Prostate gland (tissue), 2 donors: ENCODE data around the gene CD79B. TPM values are rescaled to one million over a fixed set of nuclear protein-coding genes. Genes with fewer than 3 reads are reported as not detected.

ENCODE experiments used
- DNase-seq: peaks from one replicate; pipeline ENCODE4 v3.0.0-alpha.2; 2019; ENCODE audit warnings: low spot score
- H3K27ac ChIP-seq, 2 donors: fragments of 200-600 bp; sonication (generic); 2 replicates each; pipeline ENCODE4 v1.5.1; 2017 to 2019
- H3K27me3 ChIP-seq: fragments of 200-600 bp; sonication (generic); replicated peaks from 2 replicates; pipeline ENCODE4 v1.5.1; 2019; ENCODE audit not compliant: insufficient read depth
- H3K36me3 ChIP-seq, 2 donors: fragments of 200-600 bp; sonication (generic); 1 replicate in 1 of 2; 2 replicates in 1 of 2; pipeline versions ENCODE4 v1.5.1 to v1.8.1; 2017 to 2019
- H3K4me1 ChIP-seq: fragments of 200-600 bp; sonication (generic); replicated peaks from 2 replicates; pipeline ENCODE4 v1.5.1; 2019
- H3K4me3 ChIP-seq, 2 donors: fragments of 200-600 bp; sonication (generic); 2 replicates each; pipeline ENCODE4 v1.5.1; 2017 to 2019
- H3K9me3 ChIP-seq: fragments of 200-600 bp; sonication (generic); 2 replicates; pipeline ENCODE4 v1.5.1; 2017
- POLR2A ChIP-seq: fragments of 450-650 bp; IDR thresholded peaks from one replicate; pipeline ENCODE4 v1.6.1; 2016; ENCODE audit warnings: antibody characterized with exemption, mild to moderate bottlenecking
- POLR2AphosphoS5 ChIP-seq: sonication (generic); formaldehyde crosslinking; IDR thresholded peaks from one replicate; pipeline ENCODE4 v1.6.1; 2017; ENCODE audit warnings: antibody characterized with exemption
- WGBS: methylation state at CpG from one replicate; pipeline ENCODE4 v1.1.5; 2018; 5-methylcytosine and 5-hydroxymethylcytosine counted together
- intact Hi-C: fragments of 100-400 bp; cut with DNase I; formaldehyde crosslinking; loops from one replicate; pipeline ENCODE4 v1.14.2; 2022
- total RNA-seq, 2 donors: library from RNA; depleted of rRNA; stranded (reverse); fragments of >200 nt; gene quantifications; one replicate each; pipeline ENCODE4 v1.1.0, GENCODE V29; 2016
- TF ChIP-seq, protein P1 (sequence below), 4 experiments: fragments of 200-600 bp in 2 of 4; fragments of 450-650 bp in 2 of 4; sonication (generic) in 2 of 4; IDR thresholded peaks; 1 replicate in 3 of 4; 2 replicates in 1 of 4; pipeline ENCODE4 v1.5.1; 2016 to 2019; ENCODE audit warnings: antibody characterized with exemption in 4 of 4, mild to moderate bottlenecking in 2 of 4, moderate library complexity in 2 of 4

Gene CD79B
- total RNA-seq, 2 donors from 2014 or later, result 1.6 to 2.2 TPM

DNA sequence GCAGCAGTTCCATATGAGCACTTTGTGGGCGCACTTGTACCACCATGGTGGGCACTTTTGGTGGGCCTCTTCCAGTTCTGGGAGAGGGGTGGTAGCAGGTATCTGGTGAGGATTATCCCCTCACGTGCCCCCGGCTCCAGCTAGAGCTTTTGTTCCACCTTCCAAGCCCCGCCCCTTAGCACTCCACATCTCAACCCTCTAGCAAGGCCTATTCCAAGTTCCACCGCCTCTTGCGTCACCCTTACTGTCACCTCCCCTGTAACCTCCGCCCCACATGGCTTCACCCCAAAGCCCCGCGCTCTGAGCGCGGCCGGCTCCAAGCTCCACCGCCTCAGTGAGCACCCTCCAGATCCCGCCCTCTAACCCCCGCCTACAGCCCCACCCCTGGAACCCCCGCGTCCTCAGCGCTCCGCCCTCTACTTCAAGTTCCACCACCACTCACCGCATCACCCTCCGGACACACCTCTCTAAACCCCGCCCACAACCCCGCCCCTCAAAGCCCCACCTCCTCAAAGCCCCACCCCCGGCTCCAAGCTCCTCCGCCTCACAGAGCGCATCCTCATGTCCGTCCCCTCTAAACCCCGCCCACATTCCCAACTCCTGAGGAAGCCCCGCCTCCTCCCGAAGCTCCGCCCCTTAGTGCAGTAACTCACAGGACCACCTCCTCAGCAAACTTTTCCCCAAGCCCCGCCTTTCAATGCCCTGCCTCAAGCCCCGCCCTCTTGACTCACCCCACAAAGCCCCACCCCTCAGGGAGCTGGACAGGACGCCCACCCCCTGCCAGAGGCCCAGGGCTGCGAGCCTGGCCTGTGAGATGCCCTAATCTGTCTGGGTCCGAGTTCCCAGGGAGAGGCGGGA, 29.5 kb upstream of the CD79B start:
- no peak overlapping the region for H3K4me3 ChIP-seq
- no peak for DNase-seq
- WGBS, result 33% methylated on average over 37 of the region's 37 CpGs

DNA sequence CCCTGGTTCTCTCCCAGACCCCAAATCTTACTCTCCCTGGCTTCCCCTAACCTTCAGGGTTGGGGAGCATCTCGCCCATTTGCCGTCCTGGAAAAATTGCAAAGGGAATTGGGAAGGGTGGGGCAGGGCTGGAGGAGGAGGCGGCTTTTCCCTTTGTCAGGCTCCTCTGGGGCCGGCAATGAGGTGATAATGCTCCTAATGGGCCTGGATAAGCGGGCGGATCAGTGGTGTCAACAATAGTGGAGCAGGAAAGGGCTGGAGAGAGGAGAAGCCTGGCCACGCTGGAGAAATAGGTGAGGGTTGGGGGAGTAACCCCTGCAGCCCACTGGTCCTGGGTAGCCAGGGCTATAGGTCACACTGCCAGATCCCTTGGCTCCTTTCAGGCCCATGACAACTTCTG, 28.3 kb upstream of the CD79B start:
- 81% methylated on average over 7 of the region's 7 CpGs for WGBS
- no peak overlapping the region for H3K4me3 ChIP-seq
- no peaks in the 10 kb centered on the region for H3K4me1 ChIP-seq
- H3K27ac ChIP-seq, result no peak overlapping the region
- TF ChIP-seq POLR2A, result no peak
- TF ChIP-seq POLR2AphosphoS5, result no peak
- TF ChIP-seq, protein P1, sequence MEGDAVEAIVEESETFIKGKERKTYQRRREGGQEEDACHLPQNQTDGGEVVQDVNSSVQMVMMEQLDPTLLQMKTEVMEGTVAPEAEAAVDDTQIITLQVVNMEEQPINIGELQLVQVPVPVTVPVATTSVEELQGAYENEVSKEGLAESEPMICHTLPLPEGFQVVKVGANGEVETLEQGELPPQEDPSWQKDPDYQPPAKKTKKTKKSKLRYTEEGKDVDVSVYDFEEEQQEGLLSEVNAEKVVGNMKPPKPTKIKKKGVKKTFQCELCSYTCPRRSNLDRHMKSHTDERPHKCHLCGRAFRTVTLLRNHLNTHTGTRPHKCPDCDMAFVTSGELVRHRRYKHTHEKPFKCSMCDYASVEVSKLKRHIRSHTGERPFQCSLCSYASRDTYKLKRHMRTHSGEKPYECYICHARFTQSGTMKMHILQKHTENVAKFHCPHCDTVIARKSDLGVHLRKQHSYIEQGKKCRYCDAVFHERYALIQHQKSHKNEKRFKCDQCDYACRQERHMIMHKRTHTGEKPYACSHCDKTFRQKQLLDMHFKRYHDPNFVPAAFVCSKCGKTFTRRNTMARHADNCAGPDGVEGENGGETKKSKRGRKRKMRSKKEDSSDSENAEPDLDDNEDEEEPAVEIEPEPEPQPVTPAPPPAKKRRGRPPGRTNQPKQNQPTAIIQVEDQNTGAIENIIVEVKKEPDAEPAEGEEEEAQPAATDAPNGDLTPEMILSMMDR (IDR thresholded peaks at IDR 0.05), result no peak
- H3K27me3 ChIP-seq, result no peaks in the 10 kb centered on the region
- no peak for DNase-seq
- intact Hi-C loops, result no loop called here
- H3K36me3 ChIP-seq, result no peaks in the 10 kb centered on the region
- H3K9me3 ChIP-seq, result no peaks in the 10 kb centered on the region

More for the DNA sequence above, 29.5 kb upstream of the CD79B start:
- TF ChIP-seq, protein P1 (IDR thresholded peaks at IDR 0.05), result no peak
- TF ChIP-seq POLR2A (no peak), POLR2AphosphoS5 (no peak)
- no peaks in the 10 kb centered on the region for H3K27me3 ChIP-seq
- H3K9me3 ChIP-seq, result no peaks in the 10 kb centered on the region
- H3K36me3 ChIP-seq, result no peaks in the 10 kb centered on the region
- intact Hi-C loops, result no loop called here
- H3K4me1 ChIP-seq, result no peaks in the 10 kb centered on the region
- no peak overlapping the region for H3K27ac ChIP-seq

GRCh38 chr17:63960006-63960405, 27.9 kb upstream of the CD79B start:
- TF ChIP-seq POLR2A (no peak), POLR2AphosphoS5 (no peak)
- TF ChIP-seq, protein P1 (IDR thresholded peaks at IDR 0.05), result no peak
- 79% methylated on average over 9 of the region's 9 CpGs for WGBS
- H3K27ac ChIP-seq, result no peak overlapping the region
- intact Hi-C loops, result no loop called here
- DNase-seq, result no peak
- H3K4me3 ChIP-seq, result no peak overlapping the region
- no peaks in the 10 kb centered on the region for H3K36me3 ChIP-seq
- no peaks in the 10 kb centered on the region for H3K27me3 ChIP-seq
- no peaks in the 10 kb centered on the region for H3K9me3 ChIP-seq
- no peaks in the 10 kb centered on the region for H3K4me1 ChIP-seq

GRCh38 chr17:63956296-63956920, 24.3 kb upstream of the CD79B start:
- H3K36me3 ChIP-seq, result no peaks in the 10 kb centered on the region
- TF ChIP-seq POLR2AphosphoS5 (no peak), POLR2A (no peak)
- TF ChIP-seq, protein P1 (IDR thresholded peaks at IDR 0.05), result no peak
- no peak overlapping the region for H3K4me3 ChIP-seq
- DNase-seq, result no peak
- H3K4me1 ChIP-seq, result no peaks in the 10 kb centered on the region
- no peaks in the 10 kb centered on the region for H3K9me3 ChIP-seq
- WGBS, result 100% methylated on average over 5 of the region's 5 CpGs
- no peak overlapping the region for H3K27ac ChIP-seq
- no peaks in the 10 kb centered on the region for H3K27me3 ChIP-seq
- intact Hi-C loops, result no loop called here

DNA sequence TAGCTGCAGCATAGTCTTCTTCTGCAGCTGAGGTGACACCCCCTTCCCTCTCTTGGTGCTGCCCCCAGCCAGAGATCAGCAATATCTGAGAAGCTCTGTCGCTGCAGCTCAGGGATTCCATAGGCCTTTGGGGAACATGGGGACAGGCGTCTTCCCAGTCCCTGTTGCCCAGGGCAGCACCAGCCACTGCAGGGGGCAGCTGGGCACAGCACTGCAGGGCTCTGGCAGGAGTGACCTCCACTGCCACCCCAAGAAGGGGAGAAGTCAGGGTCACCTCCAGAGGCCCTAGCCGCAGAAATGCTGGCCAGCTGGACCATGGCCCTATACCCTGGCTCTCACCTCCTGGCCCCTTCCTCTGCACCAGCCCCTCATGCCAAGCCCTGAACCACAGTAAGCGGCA, 23.7 kb upstream of the CD79B start:
- intact Hi-C loops, result no loop called here
- 90% methylated on average over 4 of the region's 4 CpGs for WGBS
- H3K27ac ChIP-seq, result no peak overlapping the region
- TF ChIP-seq POLR2AphosphoS5 (no peak), POLR2A (no peak)
- TF ChIP-seq, protein P1 (IDR thresholded peaks at IDR 0.05), result no peak
- H3K4me1 ChIP-seq, result no peaks in the 10 kb centered on the region
- no peaks in the 10 kb centered on the region for H3K27me3 ChIP-seq
- H3K9me3 ChIP-seq, result no peaks in the 10 kb centered on the region
- H3K36me3 ChIP-seq, result no peaks in the 10 kb centered on the region
- no peak for DNase-seq
- no peak overlapping the region for H3K4me3 ChIP-seq
